Measurements from ENCODE around the gene DTHD1. TPM values are rescaled to one million over a fixed set of nuclear protein-coding genes. Genes with fewer than 3 reads are reported as not detected.

The DTHD1 gene
- total RNA-seq, 1 experiment from 2014 or later: not detected

DNA sequence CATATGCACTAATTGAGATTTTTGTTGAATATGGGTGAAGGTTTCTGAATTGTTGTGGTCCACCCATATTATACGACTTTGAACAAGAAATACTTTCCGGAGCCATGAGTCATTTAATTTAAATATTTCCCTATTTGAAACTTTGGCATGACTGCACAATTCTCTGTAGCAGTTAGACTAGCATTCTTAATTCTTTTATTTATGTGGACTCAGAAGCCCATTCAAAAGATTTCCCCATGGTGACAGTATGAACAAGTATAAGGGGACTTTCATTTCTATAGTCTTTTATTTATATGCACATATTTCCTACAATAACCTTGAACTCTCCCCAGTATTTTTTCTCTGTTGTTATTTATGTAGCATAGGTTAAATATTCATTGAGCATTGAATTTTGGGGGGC, 72.6 kb downstream of the DTHD1 start:
- Histone ChIP-seq H3K27ac (ENCODE audit: low read length) (no peak overlapping the region), H3K4me2 (ENCODE audit: low read length) (no peak overlapping the region), H3K27me3 (ENCODE audit: low read length) (no peaks in the 10 kb centered on the region), H2AFZ (ENCODE audit: low read length) (no peak overlapping the region), H4K20me1 (ENCODE audit: low read length) (no peaks in the 10 kb centered on the region), H3K4me1 (ENCODE audit: insufficient read depth, low read length) (peaks cover 5% of the 10 kb centered on the region; the same call in 1 of the 2 replicates), H3K9me2 (replicated peaks; ENCODE audit: low read length) (no peaks in the 10 kb centered on the region), H3K79me2 (ENCODE audit: low read length) (no peaks in the 10 kb centered on the region), H3K9ac (ENCODE audit: low read length) (no peak overlapping the region), H3K9me3 (ENCODE audit: low read length) (no peaks in the 10 kb centered on the region), H3K36me3 (ENCODE audit: low read depth, low read length) (no peaks in the 10 kb centered on the region; the same call in 1 of the 2 replicates), H3K4me3 (ENCODE audit: low read length) (no peak overlapping the region), H3F3A (ENCODE audit: low read length, unreplicated experiment) (no peaks in the 10 kb centered on the region)
- intact Hi-C loops (cut with micrococcal nuclease): loop anchor here (5.0 kb wide), 1 partner anchor 1038 kb away; no protein-coding TSS in a partner anchor
- ChIA-PET POLR2A (ENCODE audit: unreplicated experiment) (no interaction called here), CTCF (interaction anchor here (1.0 kb wide), 1 partner anchor 46 kb away, joined by 4 read pairs; no protein-coding TSS in a partner anchor)
- BruUV-seq (replicated peaks): no TSS peak
- ATAC-seq (peak; percentile 40; the same call in 1 of the 2 replicates), DNase-seq (no peak)
- no peak for TF ChIP-seq EZH2phosphoT487 (IDR thresholded peaks at IDR 0.05; ENCODE audit: borderline replicate concordance, low read length)
- no peak for TF ChIP-seq EZH2 (IDR thresholded peaks at IDR 0.05; ENCODE audit: low read length, unreplicated experiment)
- TF ChIP-seq, protein P1, sequence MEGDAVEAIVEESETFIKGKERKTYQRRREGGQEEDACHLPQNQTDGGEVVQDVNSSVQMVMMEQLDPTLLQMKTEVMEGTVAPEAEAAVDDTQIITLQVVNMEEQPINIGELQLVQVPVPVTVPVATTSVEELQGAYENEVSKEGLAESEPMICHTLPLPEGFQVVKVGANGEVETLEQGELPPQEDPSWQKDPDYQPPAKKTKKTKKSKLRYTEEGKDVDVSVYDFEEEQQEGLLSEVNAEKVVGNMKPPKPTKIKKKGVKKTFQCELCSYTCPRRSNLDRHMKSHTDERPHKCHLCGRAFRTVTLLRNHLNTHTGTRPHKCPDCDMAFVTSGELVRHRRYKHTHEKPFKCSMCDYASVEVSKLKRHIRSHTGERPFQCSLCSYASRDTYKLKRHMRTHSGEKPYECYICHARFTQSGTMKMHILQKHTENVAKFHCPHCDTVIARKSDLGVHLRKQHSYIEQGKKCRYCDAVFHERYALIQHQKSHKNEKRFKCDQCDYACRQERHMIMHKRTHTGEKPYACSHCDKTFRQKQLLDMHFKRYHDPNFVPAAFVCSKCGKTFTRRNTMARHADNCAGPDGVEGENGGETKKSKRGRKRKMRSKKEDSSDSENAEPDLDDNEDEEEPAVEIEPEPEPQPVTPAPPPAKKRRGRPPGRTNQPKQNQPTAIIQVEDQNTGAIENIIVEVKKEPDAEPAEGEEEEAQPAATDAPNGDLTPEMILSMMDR (conservative IDR thresholded peaks at IDR 0.05; ENCODE audit: low read depth, low read length): no peak

DNA sequence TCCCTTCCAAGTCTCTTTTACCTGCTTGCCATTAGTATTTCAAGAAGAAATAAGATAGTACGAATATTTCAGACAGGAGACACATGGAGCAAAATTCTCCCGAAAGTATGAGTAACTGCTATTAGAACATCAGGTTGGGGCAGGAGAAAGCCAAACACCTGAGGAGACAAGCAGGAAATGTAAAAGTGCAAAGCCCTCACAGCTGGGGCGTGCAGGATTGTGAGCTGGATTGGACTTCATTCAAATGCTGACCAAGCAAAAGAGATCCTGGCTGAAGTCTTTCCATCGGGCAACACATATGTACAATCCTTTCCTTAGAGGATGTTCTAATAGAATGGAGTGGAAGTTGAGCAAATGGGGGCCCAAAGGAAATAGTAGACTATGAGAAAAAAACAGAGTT, 76.8 kb downstream of the DTHD1 start:
- no TSS peak for BruUV-seq (replicated peaks)
- ChIA-PET CTCF (no interaction called here), POLR2A (ENCODE audit: unreplicated experiment) (no interaction called here)
- TF ChIP-seq EZH2 (IDR thresholded peaks at IDR 0.05; ENCODE audit: low read length, unreplicated experiment) (no peak), EZH2phosphoT487 (IDR thresholded peaks at IDR 0.05; ENCODE audit: borderline replicate concordance, low read length) (no peak)
- TF ChIP-seq, protein P1 (conservative IDR thresholded peaks at IDR 0.05; ENCODE audit: low read depth, low read length): no peak
- H3K27ac ChIP-seq (ENCODE audit: low read length): no peak overlapping the region
- no peak for DNase-seq
- H3K9me3 ChIP-seq (ENCODE audit: low read length): no peaks in the 10 kb centered on the region
- no peaks in the 10 kb centered on the region for H4K20me1 ChIP-seq (ENCODE audit: low read length)
- intact Hi-C loops (cut with micrococcal nuclease): no loop called here
- H3K4me2 ChIP-seq (ENCODE audit: low read length): no peak overlapping the region
- no peak overlapping the region for H2AFZ ChIP-seq (ENCODE audit: low read length)
- no peaks in the 10 kb centered on the region for H3K4me1 ChIP-seq (ENCODE audit: insufficient read depth, low read length)
- ATAC-seq: no peak
- H3F3A ChIP-seq (ENCODE audit: low read length, unreplicated experiment): no peaks in the 10 kb centered on the region
- no peaks in the 10 kb centered on the region for H3K9me2 ChIP-seq (replicated peaks; ENCODE audit: low read length)
- H3K36me3 ChIP-seq (ENCODE audit: low read depth, low read length): no peaks in the 10 kb centered on the region
- no peak overlapping the region for H3K9ac ChIP-seq (ENCODE audit: low read length)
- no peak overlapping the region for H3K4me3 ChIP-seq (ENCODE audit: low read length)
- H3K27me3 ChIP-seq (ENCODE audit: low read length): no peaks in the 10 kb centered on the region
- no peaks in the 10 kb centered on the region for H3K79me2 ChIP-seq (ENCODE audit: low read length)

DNA sequence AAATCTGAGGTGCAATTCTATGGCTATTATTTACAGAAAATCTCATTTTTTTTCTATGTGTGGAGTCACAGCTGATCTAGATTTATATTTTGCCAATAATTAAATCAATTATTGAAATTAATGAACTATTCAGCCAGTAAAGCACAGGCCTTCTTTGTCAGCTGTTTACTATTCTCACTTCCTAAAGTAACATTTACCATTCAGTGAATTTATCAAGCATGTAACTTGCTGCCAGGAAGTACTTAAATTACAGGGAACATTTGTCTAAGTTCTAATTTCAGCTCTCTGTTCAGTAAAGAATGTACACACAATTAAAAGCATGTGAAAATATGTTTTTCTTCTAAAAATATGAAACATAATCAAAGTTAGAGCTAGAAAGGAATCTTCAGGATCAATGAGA, 79.3 kb downstream of the DTHD1 start:
- POLR2A ChIA-PET (ENCODE audit: unreplicated experiment): no interaction called here
- BruUV-seq (replicated peaks): no TSS peak
- H3F3A ChIP-seq (ENCODE audit: low read length, unreplicated experiment): no peaks in the 10 kb centered on the region
- no peaks in the 10 kb centered on the region for H3K36me3 ChIP-seq (ENCODE audit: low read depth, low read length)
- TF ChIP-seq EZH2phosphoT487 (IDR thresholded peaks at IDR 0.05; ENCODE audit: borderline replicate concordance, low read length) (no peak), EZH2 (IDR thresholded peaks at IDR 0.05; ENCODE audit: low read length, unreplicated experiment) (no peak)
- TF ChIP-seq, protein P1 (conservative IDR thresholded peaks at IDR 0.05; ENCODE audit: low read depth, low read length): no peak
- H3K9ac ChIP-seq (ENCODE audit: low read length): no peak overlapping the region
- no peaks in the 10 kb centered on the region for H3K79me2 ChIP-seq (ENCODE audit: low read length)
- H2AFZ ChIP-seq (ENCODE audit: low read length): no peak overlapping the region
- H3K4me1 ChIP-seq (ENCODE audit: insufficient read depth, low read length): no peaks in the 10 kb centered on the region
- H3K4me2 ChIP-seq (ENCODE audit: low read length): no peak overlapping the region
- no peak overlapping the region for H3K27ac ChIP-seq (ENCODE audit: low read length)
- ATAC-seq (no peak), DNase-seq (no peak)
- H3K4me3 ChIP-seq (ENCODE audit: low read length): no peak overlapping the region
- H3K9me3 ChIP-seq (ENCODE audit: low read length): no peaks in the 10 kb centered on the region
- no peaks in the 10 kb centered on the region for H4K20me1 ChIP-seq (ENCODE audit: low read length)
- 0 out of 2 replicates have a peak, but pooled peaks cover 4% of the 10 kb centered on the region for H3K27me3 ChIP-seq (ENCODE audit: low read length)
- intact Hi-C loops (cut with micrococcal nuclease): no loop called here
- no peaks in the 10 kb centered on the region for H3K9me2 ChIP-seq (replicated peaks; ENCODE audit: low read length)
- CTCF ChIA-PET: no interaction called here

All from PC-3 (cell line).